HepG2 (cell line): ENCODE measurements around the gene KLF6. TPM values are rescaled to one million over a fixed set of nuclear protein-coding genes. Genes with fewer than 3 reads are reported as not detected.

Experiments
- CAMTA2 ChIP-seq: sonication (generic); formaldehyde crosslinking; IDR thresholded peaks from 2 replicates; pipeline ENCODE4 v1.4.0; 2020; ENCODE audit warnings: mild to moderate bottlenecking, missing genetic modification reagents, borderline replicate concordance
- FOXA1 ChIP-seq, 2 experiments: fragments of 450-650 bp in 1 of 2; sonication (generic) in 1 of 2; formaldehyde crosslinking in 1 of 2; IDR thresholded peaks; 2 replicates each; pipeline versions ENCODE4 v1.4.0 to v1.6.1; 2016 to 2020; ENCODE audit warnings: missing genetic modification reagents in 1 of 2
- GTF3A ChIP-seq: sonication (generic); formaldehyde crosslinking; conservative IDR thresholded peaks from 2 replicates; pipeline ENCODE4 v1.4.0; 2020; ENCODE audit warnings: mild to moderate bottlenecking, missing genetic modification reagents
- HNRNPUL1 ChIP-seq: fragments of 200-400 bp; formaldehyde crosslinking; IDR thresholded peaks from 2 replicates; pipeline ENCODE4 v1.6.1; 2017; ENCODE audit warnings: low read depth, mild to moderate bottlenecking, low read length, moderate library complexity
- IKZF4 ChIP-seq: sonication (generic); formaldehyde crosslinking; IDR thresholded peaks from 2 replicates; pipeline ENCODE4 v1.5.1; 2020; ENCODE audit warnings: borderline replicate concordance, mild to moderate bottlenecking, low read depth, missing genetic modification reagents; ENCODE audit errors: not compliant biosample characterization
- MED8 ChIP-seq: sonication (generic); formaldehyde crosslinking; IDR thresholded peaks from 2 replicates; pipeline ENCODE4 v1.8.1; 2023; ENCODE audit warnings: mild to moderate bottlenecking, missing genetic modification reagents; ENCODE audit not compliant: insufficient replicate concordance
- NR1H2 ChIP-seq: sonication (generic); formaldehyde crosslinking; IDR thresholded peaks from 2 replicates; pipeline ENCODE4 v1.8.1; 2022; ENCODE audit warnings: low read depth, missing genetic modification reagents, borderline replicate concordance
- RFX1 ChIP-seq: fragments of 450-650 bp; IDR thresholded peaks from 2 replicates; pipeline ENCODE4 v1.6.1; 2017
- SNRNP70 ChIP-seq: fragments of 200-400 bp; formaldehyde crosslinking; IDR thresholded peaks from 2 replicates; pipeline ENCODE4 v1.6.1; 2017; ENCODE audit warnings: mild to moderate bottlenecking, low read depth, low read length, moderate library complexity
- SRSF4 ChIP-seq: fragments of 200-400 bp; formaldehyde crosslinking; IDR thresholded peaks from one replicate; pipeline ENCODE4 v1.6.1; 2018; ENCODE audit warnings: mild to moderate bottlenecking, low read depth, low read length, moderate library complexity; ENCODE audit not compliant: poor library complexity, severe bottlenecking
- ZMYM3 ChIP-seq: sonication (generic); formaldehyde crosslinking; IDR thresholded peaks from 2 replicates; pipeline ENCODE4 v1.5.1; 2020; ENCODE audit warnings: mild to moderate bottlenecking, missing genetic modification reagents
- ZNF737 ChIP-seq: sonication (generic); formaldehyde crosslinking; IDR thresholded peaks from 2 replicates; pipeline ENCODE4 v1.5.0; 2020; ENCODE audit warnings: missing genetic modification reagents, mild to moderate bottlenecking, borderline replicate concordance
- polyA plus RNA-seq, 8 experiments: library from polyadenylated mRNA; depleted of rRNA in 3 of 8; stranded (reverse) in 7 of 8; unstranded in 1 of 8; fragments of >200 nt; fragmentation: Illumina TruSeq in 4 of 8; extraction: Trizol in 4 of 8; gene quantifications; 2 replicates each; pipeline versions ENCODE4 v1.2.1 to v1.2.3, GENCODE V29; 2011 to 2016; ENCODE audit warnings: low read depth in 4 of 8, missing spikeins in 1 of 8, mixed read lengths in 1 of 8; ENCODE audit not compliant: insufficient read depth in 1 of 8
- total RNA-seq, 5 experiments: library from RNA; depleted of rRNA; stranded (reverse); fragments of >200 nt; fragmentation: Illumina TruSeq; extraction: Trizol; gene quantifications; 2 replicates each; pipeline ENCODE4 v1.2.3, GENCODE V29; 2016; ENCODE audit warnings: low read depth in 1 of 5
- TF ChIP-seq, protein P1 (sequence below): sonication (generic); formaldehyde crosslinking; IDR thresholded peaks from 2 replicates; pipeline ENCODE4 v1.5.0; 2020; ENCODE audit warnings: mild to moderate bottlenecking, missing genetic modification reagents, borderline replicate concordance
- TF ChIP-seq, protein P2 (sequence below): sonication (generic); formaldehyde crosslinking; IDR thresholded peaks from 2 replicates; pipeline ENCODE4 v1.5.0; 2020; ENCODE audit warnings: mild to moderate bottlenecking, missing genetic modification reagents
- TF ChIP-seq, protein P3 (sequence below): sonication (generic); formaldehyde crosslinking; IDR thresholded peaks from 2 replicates; pipeline ENCODE4 v1.9.0; 2021; ENCODE audit warnings: missing genetic modification reagents, mild to moderate bottlenecking, borderline replicate concordance
- TF ChIP-seq, protein P4 (sequence below): sonication (generic); formaldehyde crosslinking; IDR thresholded peaks from 2 replicates; pipeline ENCODE4 v1.8.1; 2022; ENCODE audit warnings: mild to moderate bottlenecking, missing genetic modification reagents

The KLF6 gene
- total and polyA plus RNA-seq, 2 of the 13 experiments (the other 11 are each of a cell fraction or from before 2014, with no cell fraction given): 27.0 to 71.9 TPM

DNA sequence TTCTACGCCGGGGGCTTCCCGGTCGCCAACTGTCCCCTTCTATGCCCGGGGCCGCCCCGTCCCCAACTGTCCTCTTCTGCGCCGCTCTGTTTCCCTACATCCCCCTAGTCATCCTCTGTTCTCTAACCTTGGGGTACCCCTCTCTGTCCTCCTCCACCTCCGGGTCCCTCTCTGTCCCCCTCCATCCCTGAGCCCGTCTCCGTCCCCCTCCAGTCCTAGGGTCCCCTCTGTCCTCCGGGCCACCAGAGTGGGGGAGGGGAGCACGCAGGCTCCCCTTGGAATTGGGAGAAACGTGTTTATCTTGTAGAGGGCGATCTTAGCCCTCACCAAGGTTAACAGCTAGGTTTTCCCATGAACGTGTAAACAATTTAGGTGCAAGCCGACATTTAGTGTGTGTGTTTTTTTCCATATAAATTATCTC, 852 bp upstream of the KLF6 start (continued):
- TF ChIP-seq, protein P1, sequence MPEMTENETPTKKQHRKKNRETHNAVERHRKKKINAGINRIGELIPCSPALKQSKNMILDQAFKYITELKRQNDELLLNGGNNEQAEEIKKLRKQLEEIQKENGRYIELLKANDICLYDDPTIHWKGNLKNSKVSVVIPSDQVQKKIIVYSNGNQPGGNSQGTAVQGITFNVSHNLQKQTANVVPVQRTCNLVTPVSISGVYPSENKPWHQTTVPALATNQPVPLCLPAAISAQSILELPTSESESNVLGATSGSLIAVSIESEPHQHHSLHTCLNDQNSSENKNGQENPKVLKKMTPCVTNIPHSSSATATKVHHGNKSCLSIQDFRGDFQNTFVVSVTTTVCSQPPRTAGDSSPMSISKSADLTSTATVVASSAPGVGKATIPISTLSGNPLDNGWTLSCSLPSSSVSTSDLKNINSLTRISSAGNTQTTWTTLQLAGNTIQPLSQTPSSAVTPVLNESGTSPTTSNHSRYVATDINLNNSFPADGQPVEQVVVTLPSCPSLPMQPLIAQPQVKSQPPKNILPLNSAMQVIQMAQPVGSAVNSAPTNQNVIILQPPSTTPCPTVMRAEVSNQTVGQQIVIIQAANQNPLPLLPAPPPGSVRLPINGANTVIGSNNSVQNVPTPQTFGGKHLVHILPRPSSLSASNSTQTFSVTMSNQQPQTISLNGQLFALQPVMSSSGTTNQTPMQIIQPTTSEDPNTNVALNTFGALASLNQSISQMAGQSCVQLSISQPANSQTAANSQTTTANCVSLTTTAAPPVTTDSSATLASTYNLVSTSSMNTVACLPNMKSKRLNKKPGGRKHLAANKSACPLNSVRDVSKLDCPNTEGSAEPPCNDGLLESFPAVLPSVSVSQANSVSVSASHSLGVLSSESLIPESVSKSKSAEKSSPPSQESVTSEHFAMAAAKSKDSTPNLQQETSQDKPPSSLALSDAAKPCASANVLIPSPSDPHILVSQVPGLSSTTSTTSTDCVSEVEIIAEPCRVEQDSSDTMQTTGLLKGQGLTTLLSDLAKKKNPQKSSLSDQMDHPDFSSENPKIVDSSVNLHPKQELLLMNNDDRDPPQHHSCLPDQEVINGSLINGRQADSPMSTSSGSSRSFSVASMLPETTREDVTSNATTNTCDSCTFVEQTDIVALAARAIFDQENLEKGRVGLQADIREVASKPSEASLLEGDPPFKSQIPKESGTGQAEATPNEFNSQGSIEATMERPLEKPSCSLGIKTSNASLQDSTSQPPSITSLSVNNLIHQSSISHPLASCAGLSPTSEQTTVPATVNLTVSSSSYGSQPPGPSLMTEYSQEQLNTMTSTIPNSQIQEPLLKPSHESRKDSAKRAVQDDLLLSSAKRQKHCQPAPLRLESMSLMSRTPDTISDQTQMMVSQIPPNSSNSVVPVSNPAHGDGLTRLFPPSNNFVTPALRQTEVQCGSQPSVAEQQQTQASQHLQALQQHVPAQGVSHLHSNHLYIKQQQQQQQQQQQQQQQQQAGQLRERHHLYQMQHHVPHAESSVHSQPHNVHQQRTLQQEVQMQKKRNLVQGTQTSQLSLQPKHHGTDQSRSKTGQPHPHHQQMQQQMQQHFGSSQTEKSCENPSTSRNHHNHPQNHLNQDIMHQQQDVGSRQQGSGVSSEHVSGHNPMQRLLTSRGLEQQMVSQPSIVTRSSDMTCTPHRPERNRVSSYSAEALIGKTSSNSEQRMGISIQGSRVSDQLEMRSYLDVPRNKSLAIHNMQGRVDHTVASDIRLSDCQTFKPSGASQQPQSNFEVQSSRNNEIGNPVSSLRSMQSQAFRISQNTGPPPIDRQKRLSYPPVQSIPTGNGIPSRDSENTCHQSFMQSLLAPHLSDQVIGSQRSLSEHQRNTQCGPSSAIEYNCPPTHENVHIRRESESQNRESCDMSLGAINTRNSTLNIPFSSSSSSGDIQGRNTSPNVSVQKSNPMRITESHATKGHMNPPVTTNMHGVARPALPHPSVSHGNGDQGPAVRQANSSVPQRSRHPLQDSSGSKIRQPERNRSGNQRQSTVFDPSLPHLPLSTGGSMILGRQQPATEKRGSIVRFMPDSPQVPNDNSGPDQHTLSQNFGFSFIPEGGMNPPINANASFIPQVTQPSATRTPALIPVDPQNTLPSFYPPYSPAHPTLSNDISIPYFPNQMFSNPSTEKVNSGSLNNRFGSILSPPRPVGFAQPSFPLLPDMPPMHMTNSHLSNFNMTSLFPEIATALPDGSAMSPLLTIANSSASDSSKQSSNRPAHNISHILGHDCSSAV (CRISPR knock-in tag): 0 out of 2 replicates have a peak, but pooled peaks have one; percentile 59
- TF ChIP-seq, protein P2, sequence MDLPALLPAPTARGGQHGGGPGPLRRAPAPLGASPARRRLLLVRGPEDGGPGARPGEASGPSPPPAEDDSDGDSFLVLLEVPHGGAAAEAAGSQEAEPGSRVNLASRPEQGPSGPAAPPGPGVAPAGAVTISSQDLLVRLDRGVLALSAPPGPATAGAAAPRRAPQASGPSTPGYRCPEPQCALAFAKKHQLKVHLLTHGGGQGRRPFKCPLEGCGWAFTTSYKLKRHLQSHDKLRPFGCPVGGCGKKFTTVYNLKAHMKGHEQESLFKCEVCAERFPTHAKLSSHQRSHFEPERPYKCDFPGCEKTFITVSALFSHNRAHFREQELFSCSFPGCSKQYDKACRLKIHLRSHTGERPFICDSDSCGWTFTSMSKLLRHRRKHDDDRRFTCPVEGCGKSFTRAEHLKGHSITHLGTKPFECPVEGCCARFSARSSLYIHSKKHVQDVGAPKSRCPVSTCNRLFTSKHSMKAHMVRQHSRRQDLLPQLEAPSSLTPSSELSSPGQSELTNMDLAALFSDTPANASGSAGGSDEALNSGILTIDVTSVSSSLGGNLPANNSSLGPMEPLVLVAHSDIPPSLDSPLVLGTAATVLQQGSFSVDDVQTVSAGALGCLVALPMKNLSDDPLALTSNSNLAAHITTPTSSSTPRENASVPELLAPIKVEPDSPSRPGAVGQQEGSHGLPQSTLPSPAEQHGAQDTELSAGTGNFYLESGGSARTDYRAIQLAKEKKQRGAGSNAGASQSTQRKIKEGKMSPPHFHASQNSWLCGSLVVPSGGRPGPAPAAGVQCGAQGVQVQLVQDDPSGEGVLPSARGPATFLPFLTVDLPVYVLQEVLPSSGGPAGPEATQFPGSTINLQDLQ (CRISPR knock-in tag): no peak
- TF ChIP-seq, protein P3, sequence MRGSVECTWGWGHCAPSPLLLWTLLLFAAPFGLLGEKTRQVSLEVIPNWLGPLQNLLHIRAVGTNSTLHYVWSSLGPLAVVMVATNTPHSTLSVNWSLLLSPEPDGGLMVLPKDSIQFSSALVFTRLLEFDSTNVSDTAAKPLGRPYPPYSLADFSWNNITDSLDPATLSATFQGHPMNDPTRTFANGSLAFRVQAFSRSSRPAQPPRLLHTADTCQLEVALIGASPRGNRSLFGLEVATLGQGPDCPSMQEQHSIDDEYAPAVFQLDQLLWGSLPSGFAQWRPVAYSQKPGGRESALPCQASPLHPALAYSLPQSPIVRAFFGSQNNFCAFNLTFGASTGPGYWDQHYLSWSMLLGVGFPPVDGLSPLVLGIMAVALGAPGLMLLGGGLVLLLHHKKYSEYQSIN: no peak
- TF ChIP-seq IKZF4 (CRISPR knock-in tag): no peak
- no peak for TF ChIP-seq HNRNPUL1
- TF ChIP-seq, protein P4, sequence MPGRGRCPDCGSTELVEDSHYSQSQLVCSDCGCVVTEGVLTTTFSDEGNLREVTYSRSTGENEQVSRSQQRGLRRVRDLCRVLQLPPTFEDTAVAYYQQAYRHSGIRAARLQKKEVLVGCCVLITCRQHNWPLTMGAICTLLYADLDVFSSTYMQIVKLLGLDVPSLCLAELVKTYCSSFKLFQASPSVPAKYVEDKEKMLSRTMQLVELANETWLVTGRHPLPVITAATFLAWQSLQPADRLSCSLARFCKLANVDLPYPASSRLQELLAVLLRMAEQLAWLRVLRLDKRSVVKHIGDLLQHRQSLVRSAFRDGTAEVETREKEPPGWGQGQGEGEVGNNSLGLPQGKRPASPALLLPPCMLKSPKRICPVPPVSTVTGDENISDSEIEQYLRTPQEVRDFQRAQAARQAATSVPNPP (CRISPR knock-in tag): 0 out of 2 replicates have a peak, but pooled peaks have one; percentile 10
- TF ChIP-seq FOXA1 (IDR thresholded peaks at IDR 0.05): no peak
- peak; percentile 42; the same call in 1 of the 2 replicates for TF ChIP-seq FOXA1 (CRISPR knock-in tag; IDR thresholded peaks at IDR 0.05)
- TF ChIP-seq MED8 (CRISPR knock-in tag): no peak
- no peak for TF ChIP-seq SRSF4
- no peak for TF ChIP-seq GTF3A (CRISPR knock-in tag)
- no peak for TF ChIP-seq ZNF737 (CRISPR knock-in tag)
- no peak for TF ChIP-seq SNRNP70
- TF ChIP-seq CAMTA2 (CRISPR knock-in tag): no peak
- TF ChIP-seq ZMYM3 (CRISPR knock-in tag): no peak
- no peak for TF ChIP-seq NR1H2 (CRISPR knock-in tag)
- no peak for TF ChIP-seq RFX1
